Progenitor cell of endocrine pancreas (in vitro differentiated cells): ENCODE results near the gene SLC9C1. TPM values are rescaled to one million over a fixed set of nuclear protein-coding genes. Genes with fewer than 3 reads are reported as not detected.

Source experiments
- DNase-seq: peaks from one replicate; pipeline ENCODE4 v3.0.0; 2021; ENCODE audit warnings: low spot score; ENCODE audit not compliant: unreplicated experiment
- H3K27ac Mint-ChIP-seq: 2 replicates; pipeline ENCODE4 v1.8.0; 2021; ENCODE audit warnings: mild to moderate bottlenecking, moderate library complexity, mixed read lengths
- H3K27me3 Mint-ChIP-seq: 2 replicates; pipeline ENCODE4 v1.8.0; 2021; ENCODE audit warnings: mixed read lengths
- H3K36me3 Mint-ChIP-seq: 2 replicates; pipeline ENCODE4 v1.8.0; 2022; ENCODE audit warnings: mixed read lengths; ENCODE audit not compliant: insufficient read depth
- H3K4me1 Mint-ChIP-seq: 2 replicates; pipeline ENCODE4 v1.8.0; 2021; ENCODE audit warnings: low read depth, mixed read lengths
- H3K4me3 Mint-ChIP-seq: 2 replicates; pipeline ENCODE4 v1.8.0; 2021; ENCODE audit warnings: low read depth, mild to moderate bottlenecking, moderate library complexity, mixed read lengths
- H3K9me3 Mint-ChIP-seq: 2 replicates; pipeline ENCODE4 v1.8.0; 2021; ENCODE audit warnings: low read depth, mixed read lengths
- CTCF ChIP-seq: fragments of 200-600 bp; sonication (generic); IDR thresholded peaks from one replicate; pipeline ENCODE4 v1.5.0; 2021; ENCODE audit warnings: antibody characterized with exemption, mild to moderate bottlenecking; ENCODE audit not compliant: unreplicated experiment
- total RNA-seq: library from RNA; stranded (reverse); gene quantifications from 2 replicates; pipeline ENCODE4 v1.2.1, GENCODE V29; 2021

SLC9C1 gene
- total RNA-seq, 1 donor from 2014 or later, result 1.5 TPM

- no peak for TF ChIP-seq CTCF
- no peak overlapping the region for H3K27ac Mint-ChIP-seq
- DNase-seq, result no peak
- peaks cover 19% of the 10 kb centered on the region for H3K4me1 Mint-ChIP-seq
- no peak overlapping the region for H3K4me3 Mint-ChIP-seq
- H3K9me3 Mint-ChIP-seq, result no peaks in the 10 kb centered on the region
- H3K27me3 Mint-ChIP-seq, result no peaks in the 10 kb centered on the region
- peaks cover 3% of the 10 kb centered on the region for H3K36me3 Mint-ChIP-seq
These were observed 164.9 kb downstream of the SLC9C1 start for GRCh38 chr3:112128843-112129727.

GRCh38 chr3:112127522-112128494, 166.2 kb downstream of the SLC9C1 start:
- Mint-ChIP-seq H3K36me3 (peaks cover 7% of the 10 kb centered on the region), H3K27me3 (no peaks in the 10 kb centered on the region), H3K9me3 (no peaks in the 10 kb centered on the region), H3K4me1 (peaks cover 19% of the 10 kb centered on the region), H3K4me3 (no peak overlapping the region), H3K27ac (no peak overlapping the region)
- TF ChIP-seq CTCF, result no peak
- no peak for DNase-seq

GRCh38 chr3:112126511-112126911, 167.5 kb downstream of the SLC9C1 start:
- DNase-seq, result no peak
- H3K36me3 Mint-ChIP-seq, result peaks cover 7% of the 10 kb centered on the region
- H3K4me1 Mint-ChIP-seq, result peaks cover 23% of the 10 kb centered on the region
- H3K9me3 Mint-ChIP-seq, result no peaks in the 10 kb centered on the region
- no peak for TF ChIP-seq CTCF
- H3K27me3 Mint-ChIP-seq, result no peaks in the 10 kb centered on the region
- no peak overlapping the region for H3K27ac Mint-ChIP-seq
- H3K4me3 Mint-ChIP-seq, result no peak overlapping the region

GRCh38 chr3:112124907-112125607, 169.0 kb downstream of the SLC9C1 start:
- TF ChIP-seq CTCF, result no peak
- Mint-ChIP-seq H3K9me3 (no peaks in the 10 kb centered on the region), H3K4me3 (no peak overlapping the region), H3K27ac (peak overlapping the region; percentile 14), H3K4me1 (peaks cover 23% of the 10 kb centered on the region), H3K36me3 (peaks cover 4% of the 10 kb centered on the region), H3K27me3 (no peaks in the 10 kb centered on the region)
- DNase-seq, result no peak
